Neural cell (in vitro differentiated cells): Measurements from ENCODE around the gene ATP11A. TPM values are rescaled to one million over a fixed set of nuclear protein-coding genes. Genes with fewer than 3 reads are reported as not detected.

ENCODE experiments used
- H2AFZ ChIP-seq: fragments of 200-600, 300-800 bp; sonication (generic), shearing (Covaris generic); 2 replicates; pipeline ENCODE4 v1.6.0; 2014; ENCODE audit warnings: low read depth, mild to moderate bottlenecking, antibody characterized with exemption, low read length, moderate library complexity
- H3F3A ChIP-seq: fragments of 200-600 bp; shearing (Covaris generic); 2 replicates; pipeline ENCODE4 v1.6.1; 2016; ENCODE audit warnings: mild to moderate bottlenecking, moderate library complexity, mixed read lengths, antibody characterized with exemption, low read length; ENCODE audit not compliant: insufficient read depth, poor library complexity, severe bottlenecking
- H3K27ac ChIP-seq: fragments of 200-600, 300-800 bp; sonication (generic), shearing (Covaris generic); 2 replicates; pipeline ENCODE4 v1.5.1; 2014; ENCODE audit warnings: mild to moderate bottlenecking, low read length, moderate library complexity
- H3K27me3 ChIP-seq: fragments of 300-800, 200-600 bp; sonication (generic), shearing (Covaris generic); 2 replicates; pipeline ENCODE4 v1.6.0; 2014; ENCODE audit warnings: mild to moderate bottlenecking, low read depth, low read length, moderate library complexity; ENCODE audit not compliant: insufficient read depth
- H3K36me3 ChIP-seq: fragments of 300-800, 200-600 bp; sonication (generic), shearing (Covaris generic); 2 replicates; pipeline ENCODE4 v1.5.1; 2014; ENCODE audit warnings: mild to moderate bottlenecking, antibody characterized with exemption, low read length, moderate library complexity; ENCODE audit not compliant: insufficient read depth
- H3K4me2 ChIP-seq: fragments of 300-800, 200-600 bp; sonication (generic), shearing (Covaris generic); 2 replicates; pipeline ENCODE4 v1.6.0; 2014; ENCODE audit warnings: mild to moderate bottlenecking, low read length
- H3K4me3 ChIP-seq: fragments of 300-800, 200-600 bp; sonication (generic), shearing (Covaris generic); 2 replicates; pipeline ENCODE4 v1.5.1; 2014; ENCODE audit warnings: mild to moderate bottlenecking, low read length, moderate library complexity
- H3K79me2 ChIP-seq: fragments of 200-600 bp; shearing (Covaris generic); replicated peaks from 2 replicates; pipeline ENCODE4 v1.6.0; 2014; ENCODE audit warnings: mild to moderate bottlenecking, low read length, moderate library complexity; ENCODE audit not compliant: insufficient read depth
- H3K9ac ChIP-seq: fragments of 300-800, 200-600 bp; sonication (generic), shearing (Covaris generic); 2 replicates; pipeline ENCODE4 v1.6.1; 2016; ENCODE audit warnings: mild to moderate bottlenecking, low read length, mixed read lengths
- H3K9me2 ChIP-seq: fragments of 200-600 bp; shearing (Covaris generic); 2 replicates; pipeline ENCODE4 v1.6.1; 2016; ENCODE audit warnings: mild to moderate bottlenecking, low read length, mixed read lengths; ENCODE audit not compliant: insufficient read depth
- H3K9me3 ChIP-seq: fragments of 200-600, 300-800 bp; sonication (generic), shearing (Covaris generic); 2 replicates; pipeline ENCODE4 v1.6.1; 2016; ENCODE audit warnings: mild to moderate bottlenecking, mixed run types, low read length, moderate library complexity, mixed read lengths
- H4K20me1 ChIP-seq: fragments of 200-600 bp; shearing (Covaris generic); 2 replicates; pipeline ENCODE4 v1.6.1; 2016; ENCODE audit warnings: mild to moderate bottlenecking, mixed run types; ENCODE audit not compliant: insufficient read depth
- EZH2 ChIP-seq: fragments of 200-600, 300-800 bp; shearing (Covaris generic), sonication (generic); IDR thresholded peaks from 2 replicates; pipeline ENCODE4 v1.6.1; 2014; ENCODE audit warnings: antibody characterized with exemption, low read length, borderline replicate concordance, mild to moderate bottlenecking; ENCODE audit not compliant: insufficient read depth, poor library complexity, severe bottlenecking
- SMC3 ChIP-seq: fragments of 450-650 bp; conservative IDR thresholded peaks from 2 replicates; pipeline ENCODE4 v1.6.1; 2014; ENCODE audit warnings: antibody characterized with exemption, mild to moderate bottlenecking, moderate library complexity; ENCODE audit not compliant: poor library complexity
- TAF1 ChIP-seq: IDR thresholded peaks from 2 replicates; pipeline ENCODE4 v1.6.1; 2012; ENCODE audit warnings: low read depth
- polyA plus RNA-seq: library from polyadenylated mRNA; depleted of rRNA; stranded (reverse); fragments of >200 nt; gene quantifications from 2 replicates; pipeline ENCODE4 v1.2.3, GENCODE V29; 2014
- TF ChIP-seq, protein P1 (sequence below): IDR thresholded peaks from 2 replicates; pipeline ENCODE4 v1.6.1; 2012; ENCODE audit warnings: borderline replicate concordance
- TF ChIP-seq, protein P2 (sequence below): fragments of 450-650 bp; IDR thresholded peaks from 2 replicates; pipeline ENCODE4 v1.5.1; 2014; ENCODE audit warnings: antibody characterized with exemption, mild to moderate bottlenecking, moderate library complexity; ENCODE audit not compliant: poor library complexity, severe bottlenecking

Gene ATP11A
- polyA plus RNA-seq, 1 donor from 2014 or later, result 3.0 TPM

DNA sequence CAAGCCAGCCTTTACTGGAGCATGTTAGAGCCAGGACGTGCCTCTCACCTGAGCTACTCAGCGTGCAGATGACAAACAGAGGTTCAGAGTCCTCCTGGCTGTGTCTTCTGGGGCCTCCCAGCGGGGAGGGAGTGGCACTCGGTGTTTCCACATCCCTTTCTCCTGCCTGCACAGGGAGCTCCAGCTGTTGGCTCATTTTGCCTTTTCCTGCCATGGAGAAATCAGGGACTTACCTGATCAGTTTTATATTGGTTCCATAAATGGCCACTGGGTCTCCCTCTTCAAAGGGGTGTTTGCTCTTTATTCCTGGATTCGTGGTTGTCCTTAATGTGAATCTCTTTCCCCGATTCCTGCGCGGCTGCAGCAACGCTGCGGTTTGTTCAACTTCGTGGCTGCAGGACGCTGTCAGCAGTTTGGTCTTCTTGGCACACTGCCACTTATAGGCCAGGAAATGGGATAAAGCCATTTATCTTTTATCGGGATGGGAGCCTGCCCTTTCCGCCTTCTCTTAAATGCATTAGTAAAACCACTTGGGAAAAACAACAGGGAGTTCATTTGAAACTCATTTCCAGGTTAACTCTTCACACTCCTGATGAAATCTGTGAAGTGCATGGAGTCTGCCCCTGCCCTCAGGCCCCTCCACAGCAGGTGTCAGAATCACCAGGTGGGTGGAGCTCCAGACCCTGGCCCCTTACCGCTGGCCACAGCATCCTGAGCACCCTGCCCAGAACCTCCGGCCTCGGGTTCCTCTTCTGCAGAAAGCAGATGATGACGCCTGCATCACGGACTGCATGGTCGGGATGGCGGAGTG, 239.3 kb downstream of the ATP11A start:
- Histone ChIP-seq H3K4me2 (no peak overlapping the region), H3K9ac (no peak overlapping the region), H3K4me3 (no peak overlapping the region), H3K9me2 (no peaks in the 10 kb centered on the region), H2AFZ (no peak overlapping the region), H3K79me2 (no peaks in the 10 kb centered on the region), H4K20me1 (no peaks in the 10 kb centered on the region), H3F3A (no peaks in the 10 kb centered on the region), H3K36me3 (no peaks in the 10 kb centered on the region), H3K27me3 (no peaks in the 10 kb centered on the region), H3K27ac (no peak overlapping the region), H3K9me3 (no peaks in the 10 kb centered on the region)
- TF ChIP-seq, protein P1, sequence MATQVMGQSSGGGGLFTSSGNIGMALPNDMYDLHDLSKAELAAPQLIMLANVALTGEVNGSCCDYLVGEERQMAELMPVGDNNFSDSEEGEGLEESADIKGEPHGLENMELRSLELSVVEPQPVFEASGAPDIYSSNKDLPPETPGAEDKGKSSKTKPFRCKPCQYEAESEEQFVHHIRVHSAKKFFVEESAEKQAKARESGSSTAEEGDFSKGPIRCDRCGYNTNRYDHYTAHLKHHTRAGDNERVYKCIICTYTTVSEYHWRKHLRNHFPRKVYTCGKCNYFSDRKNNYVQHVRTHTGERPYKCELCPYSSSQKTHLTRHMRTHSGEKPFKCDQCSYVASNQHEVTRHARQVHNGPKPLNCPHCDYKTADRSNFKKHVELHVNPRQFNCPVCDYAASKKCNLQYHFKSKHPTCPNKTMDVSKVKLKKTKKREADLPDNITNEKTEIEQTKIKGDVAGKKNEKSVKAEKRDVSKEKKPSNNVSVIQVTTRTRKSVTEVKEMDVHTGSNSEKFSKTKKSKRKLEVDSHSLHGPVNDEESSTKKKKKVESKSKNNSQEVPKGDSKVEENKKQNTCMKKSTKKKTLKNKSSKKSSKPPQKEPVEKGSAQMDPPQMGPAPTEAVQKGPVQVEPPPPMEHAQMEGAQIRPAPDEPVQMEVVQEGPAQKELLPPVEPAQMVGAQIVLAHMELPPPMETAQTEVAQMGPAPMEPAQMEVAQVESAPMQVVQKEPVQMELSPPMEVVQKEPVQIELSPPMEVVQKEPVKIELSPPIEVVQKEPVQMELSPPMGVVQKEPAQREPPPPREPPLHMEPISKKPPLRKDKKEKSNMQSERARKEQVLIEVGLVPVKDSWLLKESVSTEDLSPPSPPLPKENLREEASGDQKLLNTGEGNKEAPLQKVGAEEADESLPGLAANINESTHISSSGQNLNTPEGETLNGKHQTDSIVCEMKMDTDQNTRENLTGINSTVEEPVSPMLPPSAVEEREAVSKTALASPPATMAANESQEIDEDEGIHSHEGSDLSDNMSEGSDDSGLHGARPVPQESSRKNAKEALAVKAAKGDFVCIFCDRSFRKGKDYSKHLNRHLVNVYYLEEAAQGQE, result no peak

DNA sequence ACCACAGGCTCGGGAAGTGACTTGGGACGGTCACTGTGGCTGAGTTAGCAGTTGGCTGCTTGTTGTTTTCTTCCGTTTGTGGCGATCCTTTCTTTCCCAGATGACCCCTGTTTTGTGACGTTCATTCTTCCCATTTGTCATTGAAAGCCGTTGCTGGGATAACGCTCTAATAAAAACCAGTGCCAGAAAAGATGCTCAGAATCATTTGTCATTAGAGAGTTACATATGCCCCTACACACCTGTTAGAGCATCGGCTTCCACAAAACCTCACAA, 239.9 kb downstream of the ATP11A start:
- Histone ChIP-seq H3K9me2 (no peaks in the 10 kb centered on the region), H3K27ac (no peak overlapping the region), H3K27me3 (no peaks in the 10 kb centered on the region), H3K9me3 (no peaks in the 10 kb centered on the region), H2AFZ (no peak overlapping the region), H3K4me3 (no peak overlapping the region), H3K9ac (no peak overlapping the region), H4K20me1 (no peaks in the 10 kb centered on the region), H3K79me2 (no peaks in the 10 kb centered on the region), H3F3A (no peaks in the 10 kb centered on the region), H3K4me2 (no peak overlapping the region), H3K36me3 (no peaks in the 10 kb centered on the region)
- TF ChIP-seq TAF1, result no peak

DNA sequence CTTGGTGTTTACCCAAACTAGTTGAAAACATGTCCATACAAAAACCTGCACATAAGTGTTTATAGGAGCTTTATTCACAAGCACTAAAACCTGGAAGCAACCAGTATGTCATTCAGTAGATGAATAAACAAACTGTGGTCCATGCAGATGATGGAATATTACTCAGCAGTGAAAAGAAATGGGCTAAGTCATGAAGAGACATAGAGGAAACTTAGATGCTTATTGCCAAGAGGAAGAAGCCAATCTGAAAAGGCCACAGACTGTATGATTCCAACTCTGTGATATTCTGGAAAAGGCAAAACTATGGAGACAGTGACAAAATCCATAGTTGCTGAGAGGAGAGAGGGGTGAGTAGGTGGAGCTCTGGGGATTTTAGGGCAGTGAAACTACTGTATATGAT, 240.4 kb downstream of the ATP11A start:
- Histone ChIP-seq H3K27ac (no peak overlapping the region), H3F3A (no peaks in the 10 kb centered on the region), H2AFZ (no peak overlapping the region), H3K4me2 (no peak overlapping the region), H3K27me3 (no peaks in the 10 kb centered on the region), H3K4me3 (no peak overlapping the region), H3K36me3 (no peaks in the 10 kb centered on the region), H3K9ac (no peak overlapping the region), H4K20me1 (no peaks in the 10 kb centered on the region), H3K9me2 (no peaks in the 10 kb centered on the region), H3K9me3 (no peaks in the 10 kb centered on the region), H3K79me2 (no peaks in the 10 kb centered on the region)
- TF ChIP-seq, protein P2, sequence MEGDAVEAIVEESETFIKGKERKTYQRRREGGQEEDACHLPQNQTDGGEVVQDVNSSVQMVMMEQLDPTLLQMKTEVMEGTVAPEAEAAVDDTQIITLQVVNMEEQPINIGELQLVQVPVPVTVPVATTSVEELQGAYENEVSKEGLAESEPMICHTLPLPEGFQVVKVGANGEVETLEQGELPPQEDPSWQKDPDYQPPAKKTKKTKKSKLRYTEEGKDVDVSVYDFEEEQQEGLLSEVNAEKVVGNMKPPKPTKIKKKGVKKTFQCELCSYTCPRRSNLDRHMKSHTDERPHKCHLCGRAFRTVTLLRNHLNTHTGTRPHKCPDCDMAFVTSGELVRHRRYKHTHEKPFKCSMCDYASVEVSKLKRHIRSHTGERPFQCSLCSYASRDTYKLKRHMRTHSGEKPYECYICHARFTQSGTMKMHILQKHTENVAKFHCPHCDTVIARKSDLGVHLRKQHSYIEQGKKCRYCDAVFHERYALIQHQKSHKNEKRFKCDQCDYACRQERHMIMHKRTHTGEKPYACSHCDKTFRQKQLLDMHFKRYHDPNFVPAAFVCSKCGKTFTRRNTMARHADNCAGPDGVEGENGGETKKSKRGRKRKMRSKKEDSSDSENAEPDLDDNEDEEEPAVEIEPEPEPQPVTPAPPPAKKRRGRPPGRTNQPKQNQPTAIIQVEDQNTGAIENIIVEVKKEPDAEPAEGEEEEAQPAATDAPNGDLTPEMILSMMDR, result no peak
- no peak for TF ChIP-seq EZH2
- TF ChIP-seq SMC3, result no peak
- TF ChIP-seq, protein P1, result no peak
